Ramos (cell line): ENCODE measurements around the gene GPNMB.
"Not testable (repeated sequence)": the region's sequence is repeated elsewhere in the genome, so short reads cannot be mapped to it uniquely, and the experiment has no call there.

Experiments
- in situ Hi-C: fragments of 300-500 bp; cut with MboI; formaldehyde crosslinking; loops from one replicate; pipeline ENCODE4 v1.14.3; 2022; ENCODE audit warnings: low sequenced_read_pairs; ENCODE audit not compliant: unreplicated experiment

GPNMB gene

GRCh38 chr7:23295401-23295697, 48.8 kb downstream of the GPNMB start:
- in situ Hi-C loops: no loop called here

GRCh38 chr7:23298141-23298881, 51.7 kb downstream of the GPNMB start:
- in situ Hi-C loops: no loop called here

- in situ Hi-C loops: no loop called here
Measured at GRCh38 chr7:23298885-23299769, 52.6 kb downstream of the GPNMB start, which contains the start of gene MALSU1. Gene MALSU1, plus strand, starts transcription at chr7:23299339. Its CDS starts 14 bp downstream, at chr7:23299353.

- in situ Hi-C loops: no loop called here
Measured at GRCh38 chr7:23299770-23300300, 53.3 kb downstream of the GPNMB start.

GRCh38 chr7:23306936-23307521, 60.5 kb downstream of the GPNMB start:
- in situ Hi-C loops: no loop called here

- in situ Hi-C loops: no loop called here
Measured at GRCh38 chr7:23308754-23309153, 62.2 kb downstream of the GPNMB start.

- in situ Hi-C loops: not testable (repeated sequence)
Measured at GRCh38 chr7:23312141-23312540, 65.6 kb downstream of the GPNMB start.

GRCh38 chr7:23315366-23315765, 68.8 kb downstream of the GPNMB start:
- in situ Hi-C loops: no loop called here
